Loucy (cell line): ENCODE measurements around the gene LETM1.

Experiments used
- H2AFZ ChIP-seq: fragments of 200-600 bp; sonication (generic); 2 replicates; pipeline ENCODE4 v1.6.0; 2016; ENCODE audit warnings: antibody characterized with exemption, mild to moderate bottlenecking, low read length, moderate library complexity
- H3F3A ChIP-seq: fragments of 200-600 bp; 2 replicates; pipeline ENCODE4 v1.6.0; 2016; ENCODE audit warnings: antibody characterized with exemption, low read depth, mild to moderate bottlenecking
- H3K27me3 ChIP-seq: fragments of 200-600 bp; sonication (generic); 2 replicates; pipeline ENCODE4 v1.6.1; 2014; ENCODE audit warnings: low read length, mild to moderate bottlenecking; ENCODE audit not compliant: insufficient read depth, poor library complexity, severe bottlenecking
- H3K36me3 ChIP-seq: fragments of 200-600 bp; sonication (generic); 2 replicates; pipeline ENCODE4 v1.6.1; 2016; ENCODE audit warnings: low read length; ENCODE audit not compliant: insufficient read depth
- H3K4me1 ChIP-seq: fragments of 200-600 bp; sonication (generic); 2 replicates; pipeline ENCODE4 v1.5.1; 2014; ENCODE audit warnings: low read length, mild to moderate bottlenecking; ENCODE audit not compliant: insufficient read depth, poor library complexity, severe bottlenecking
- H3K4me2 ChIP-seq: fragments of 200-600 bp; sonication (generic); 2 replicates; pipeline ENCODE4 v1.6.0; 2014; ENCODE audit warnings: antibody characterized with exemption, low read length, low read depth, mild to moderate bottlenecking; ENCODE audit not compliant: poor library complexity, severe bottlenecking
- H3K4me3 ChIP-seq: fragments of 200-600 bp; sonication (generic); 2 replicates; pipeline ENCODE4 v1.5.1; 2014; ENCODE audit warnings: low read length, mild to moderate bottlenecking, mixed read lengths; ENCODE audit not compliant: poor library complexity, severe bottlenecking
- H3K79me2 ChIP-seq: fragments of 200-600 bp; sonication (generic); 2 replicates; pipeline ENCODE4 v1.6.1; 2014; ENCODE audit warnings: low read length; ENCODE audit not compliant: insufficient read depth
- H3K9ac ChIP-seq: fragments of 200-600 bp; sonication (generic); 2 replicates; pipeline ENCODE4 v1.6.0; 2014; ENCODE audit warnings: mild to moderate bottlenecking, low read depth, low read length, moderate library complexity; ENCODE audit not compliant: poor library complexity, severe bottlenecking
- H3K9me2 ChIP-seq: fragments of 200-600 bp; sonication (generic); replicated peaks from 2 replicates; pipeline ENCODE4 v1.6.1; 2016; ENCODE audit warnings: low read depth, low read length, mixed read lengths
- H3K9me3 ChIP-seq: fragments of 200-600 bp; sonication (generic); 2 replicates; pipeline ENCODE4 v1.6.1; 2014; ENCODE audit warnings: mild to moderate bottlenecking, antibody characterized with exemption, low read length, low read depth; ENCODE audit not compliant: insufficient read depth
- H4K20me1 ChIP-seq: fragments of 200-600 bp; sonication (generic); 2 replicates; pipeline ENCODE4 v1.6.0; 2014; ENCODE audit warnings: antibody characterized with exemption, low read length, mild to moderate bottlenecking; ENCODE audit not compliant: insufficient read depth, poor library complexity, severe bottlenecking
- CTCF ChIP-seq: fragments of 200-600 bp; sonication (generic); conservative IDR thresholded peaks from 2 replicates; pipeline ENCODE4 v1.5.1; 2014; ENCODE audit warnings: mild to moderate bottlenecking, antibody characterized with exemption, low read length
- EZH2phosphoT487 ChIP-seq: fragments of 200-600 bp; IDR thresholded peaks from 2 replicates; pipeline ENCODE4 v1.6.1; 2018; ENCODE audit warnings: antibody characterized with exemption, mild to moderate bottlenecking, moderate library complexity, borderline replicate concordance

The LETM1 gene

GRCh38 chr4:1825326-1825725 lies 30.6 kb downstream of the LETM1 start:
- Histone ChIP-seq H3K79me2 (no peaks in the 10 kb centered on the region), H3K9me3 (no peaks in the 10 kb centered on the region), H3K9me2 (no peaks in the 10 kb centered on the region), H3K4me1 (no peaks in the 10 kb centered on the region), H4K20me1 (no peaks in the 10 kb centered on the region), H3K4me2 (no peak overlapping the region), H3K4me3 (no peak overlapping the region), H3F3A (no peaks in the 10 kb centered on the region), H3K36me3 (peaks cover 30% of the 10 kb centered on the region; the same call in 1 of the 2 replicates), H3K27me3 (no peaks in the 10 kb centered on the region), H2AFZ (no peak overlapping the region), H3K9ac (no peak overlapping the region)
- TF ChIP-seq EZH2phosphoT487 (no peak), CTCF (no peak)

GRCh38 chr4:1824746-1825145 lies 31.2 kb downstream of the LETM1 start:
- Histone ChIP-seq H3K27me3 (no peaks in the 10 kb centered on the region), H3F3A (no peaks in the 10 kb centered on the region), H3K36me3 (peaks cover 31% of the 10 kb centered on the region; the same call in 1 of the 2 replicates), H3K4me1 (no peaks in the 10 kb centered on the region), H3K79me2 (no peaks in the 10 kb centered on the region), H3K9ac (no peak overlapping the region), H3K4me2 (no peak overlapping the region), H3K9me3 (no peaks in the 10 kb centered on the region), H4K20me1 (no peaks in the 10 kb centered on the region), H2AFZ (no peak overlapping the region), H3K9me2 (no peaks in the 10 kb centered on the region), H3K4me3 (no peak overlapping the region)
- no peak for TF ChIP-seq EZH2phosphoT487
- no peak for TF ChIP-seq CTCF

- Histone ChIP-seq H3K9me3 (no peaks in the 10 kb centered on the region), H3K4me1 (no peaks in the 10 kb centered on the region), H3K9ac (no peak overlapping the region), H3K36me3 (peaks cover 42% of the 10 kb centered on the region; the same call in 1 of the 2 replicates), H3K27me3 (no peaks in the 10 kb centered on the region), H3K9me2 (no peaks in the 10 kb centered on the region), H3F3A (no peaks in the 10 kb centered on the region), H3K4me3 (no peak overlapping the region), H2AFZ (no peak overlapping the region), H3K4me2 (no peak overlapping the region), H3K79me2 (no peaks in the 10 kb centered on the region), H4K20me1 (no peaks in the 10 kb centered on the region)
- TF ChIP-seq CTCF (no peak), EZH2phosphoT487 (no peak)
Measured at GRCh38 chr4:1823545-1823932, 32.4 kb downstream of the LETM1 start.
